GM08714 (cell line): Measurements from ENCODE around the gene TTLL7.

Source experiments
- H3K4me3 ChIP-seq: fragments of 200-500 bp; sonication (Bioruptor generic); 2 replicates; pipeline ENCODE4 v1.5.1; 2014; ENCODE audit warnings: mild to moderate bottlenecking, low read length, inconsistent platforms
- ZNF274 ChIP-seq: IDR thresholded peaks from 2 replicates; pipeline ENCODE4 v1.6.1; 2012; ENCODE audit warnings: mild to moderate bottlenecking, low read depth, low read length

TTLL7 gene, protein sequence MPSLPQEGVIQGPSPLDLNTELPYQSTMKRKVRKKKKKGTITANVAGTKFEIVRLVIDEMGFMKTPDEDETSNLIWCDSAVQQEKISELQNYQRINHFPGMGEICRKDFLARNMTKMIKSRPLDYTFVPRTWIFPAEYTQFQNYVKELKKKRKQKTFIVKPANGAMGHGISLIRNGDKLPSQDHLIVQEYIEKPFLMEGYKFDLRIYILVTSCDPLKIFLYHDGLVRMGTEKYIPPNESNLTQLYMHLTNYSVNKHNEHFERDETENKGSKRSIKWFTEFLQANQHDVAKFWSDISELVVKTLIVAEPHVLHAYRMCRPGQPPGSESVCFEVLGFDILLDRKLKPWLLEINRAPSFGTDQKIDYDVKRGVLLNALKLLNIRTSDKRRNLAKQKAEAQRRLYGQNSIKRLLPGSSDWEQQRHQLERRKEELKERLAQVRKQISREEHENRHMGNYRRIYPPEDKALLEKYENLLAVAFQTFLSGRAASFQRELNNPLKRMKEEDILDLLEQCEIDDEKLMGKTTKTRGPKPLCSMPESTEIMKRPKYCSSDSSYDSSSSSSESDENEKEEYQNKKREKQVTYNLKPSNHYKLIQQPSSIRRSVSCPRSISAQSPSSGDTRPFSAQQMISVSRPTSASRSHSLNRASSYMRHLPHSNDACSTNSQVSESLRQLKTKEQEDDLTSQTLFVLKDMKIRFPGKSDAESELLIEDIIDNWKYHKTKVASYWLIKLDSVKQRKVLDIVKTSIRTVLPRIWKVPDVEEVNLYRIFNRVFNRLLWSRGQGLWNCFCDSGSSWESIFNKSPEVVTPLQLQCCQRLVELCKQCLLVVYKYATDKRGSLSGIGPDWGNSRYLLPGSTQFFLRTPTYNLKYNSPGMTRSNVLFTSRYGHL

DNA sequence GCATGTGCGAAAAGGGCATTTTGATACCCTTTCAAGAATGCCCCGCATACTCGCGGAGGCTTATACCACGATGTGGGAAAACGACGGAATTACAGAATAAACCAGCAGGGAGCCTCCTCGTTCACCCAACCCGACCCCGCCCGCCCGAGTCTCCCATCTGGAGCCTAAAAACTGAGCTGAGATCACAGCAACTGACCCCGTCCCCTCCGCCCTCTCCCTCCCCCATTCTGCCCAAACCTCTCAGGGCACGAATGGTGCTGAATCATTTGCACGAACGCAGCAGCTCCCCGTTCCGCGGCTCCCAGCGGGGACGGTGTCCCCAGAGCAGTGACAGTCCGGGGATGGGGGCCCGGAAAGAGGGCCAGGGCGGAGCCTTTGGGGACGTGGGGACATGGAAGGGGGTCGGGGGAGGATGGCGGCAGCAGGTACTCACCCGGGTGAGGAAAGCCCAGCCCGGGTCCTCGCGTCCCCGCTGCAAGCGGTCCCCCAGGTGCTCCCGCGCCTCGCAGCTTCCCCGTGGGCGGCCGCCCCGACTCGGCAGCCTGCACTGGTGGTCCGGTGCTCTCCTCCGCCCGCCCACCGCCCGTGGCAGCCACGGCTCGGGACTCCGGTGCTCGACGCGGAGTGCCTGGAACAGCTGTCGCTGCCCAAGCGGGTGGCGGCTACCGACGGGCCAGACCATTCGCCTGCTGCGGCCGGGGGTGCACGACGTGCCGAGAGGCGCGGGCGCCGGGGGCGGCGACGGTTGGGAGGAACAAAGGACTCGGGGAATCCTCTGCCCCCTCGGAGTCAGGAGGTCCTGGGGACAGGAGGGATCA, at the start of gene TTLL7:
TSS of gene TTLL7 (minus strand) at position 635 of the 818 bp plus-strand sequence. CDS start 46,921 bp downstream, outside the sequence.
- peak within 1 kb of the TSS; percentile 59 for H3K4me3 ChIP-seq
- TF ChIP-seq ZNF274, result no peak

GRCh38 chr1:84042461-84042860, 43.5 kb upstream of the TTLL7 start:
- no peak overlapping the region for H3K4me3 ChIP-seq
- no peak for TF ChIP-seq ZNF274

DNA sequence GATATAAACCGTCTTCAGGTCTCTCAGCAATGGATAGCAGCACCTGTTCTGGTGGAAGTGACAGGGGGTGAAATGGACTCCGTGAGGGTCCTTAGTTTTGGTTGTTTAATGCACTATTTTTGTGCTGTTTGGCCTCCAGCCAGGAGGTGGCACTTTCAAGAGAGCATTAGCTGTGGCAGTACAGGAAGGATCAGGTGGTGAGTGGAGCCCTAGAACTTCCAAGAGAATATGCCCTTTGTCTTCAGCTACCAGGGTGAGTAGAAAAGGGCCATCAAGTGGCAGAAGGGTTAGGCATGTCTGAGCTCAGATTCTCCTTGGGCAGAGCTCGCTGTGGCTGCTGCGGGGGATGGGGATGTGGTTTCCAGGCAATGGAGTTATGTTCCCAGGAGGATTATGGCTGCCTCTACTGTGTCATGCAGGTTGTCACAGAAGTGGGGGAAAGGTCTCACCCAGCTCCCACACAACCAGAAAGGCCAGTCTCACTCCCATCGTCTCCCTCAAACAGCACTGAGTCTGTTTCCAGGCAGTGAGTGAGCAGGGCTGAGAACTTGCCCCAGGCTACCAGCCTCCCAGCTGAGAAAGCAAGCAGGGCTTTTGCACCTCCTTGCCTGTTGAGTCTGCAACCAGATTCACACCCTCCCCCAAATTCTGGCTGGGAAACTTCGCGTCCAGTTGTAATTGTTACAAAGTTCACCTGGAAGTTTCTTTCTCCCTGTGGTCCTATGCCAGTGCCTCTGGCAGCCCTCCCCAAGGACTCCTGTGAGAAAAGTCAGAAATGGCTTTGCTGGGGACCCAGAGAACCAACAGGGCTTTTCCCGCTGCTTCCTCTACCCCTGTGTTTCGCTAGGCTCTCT, 39.1 kb upstream of the TTLL7 start:
- TF ChIP-seq ZNF274, result no peak
- H3K4me3 ChIP-seq, result no peak overlapping the region

GRCh38 chr1:84031802-84032327, 32.9 kb upstream of the TTLL7 start:
- no peak overlapping the region for H3K4me3 ChIP-seq
- no peak for TF ChIP-seq ZNF274

DNA sequence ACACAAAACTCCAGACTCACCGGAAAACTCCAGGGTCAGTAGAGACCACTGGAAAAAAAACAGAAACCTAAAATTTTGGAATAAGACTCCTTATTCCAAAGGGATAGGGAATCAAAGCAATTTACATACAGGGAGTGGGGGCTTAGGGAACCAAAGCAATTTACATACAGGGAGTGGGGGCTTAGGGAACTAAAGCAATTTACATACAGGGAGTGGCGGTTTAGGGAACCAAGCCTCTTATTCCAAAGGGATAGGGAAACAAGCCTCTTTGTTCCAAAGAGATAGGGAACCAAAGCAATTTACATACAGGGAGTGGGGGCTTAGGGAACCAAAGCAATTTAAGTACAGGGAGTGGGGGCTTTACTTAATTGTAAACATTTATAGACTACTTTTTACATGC, 28.4 kb upstream of the TTLL7 start:
- no peak overlapping the region for H3K4me3 ChIP-seq

DNA sequence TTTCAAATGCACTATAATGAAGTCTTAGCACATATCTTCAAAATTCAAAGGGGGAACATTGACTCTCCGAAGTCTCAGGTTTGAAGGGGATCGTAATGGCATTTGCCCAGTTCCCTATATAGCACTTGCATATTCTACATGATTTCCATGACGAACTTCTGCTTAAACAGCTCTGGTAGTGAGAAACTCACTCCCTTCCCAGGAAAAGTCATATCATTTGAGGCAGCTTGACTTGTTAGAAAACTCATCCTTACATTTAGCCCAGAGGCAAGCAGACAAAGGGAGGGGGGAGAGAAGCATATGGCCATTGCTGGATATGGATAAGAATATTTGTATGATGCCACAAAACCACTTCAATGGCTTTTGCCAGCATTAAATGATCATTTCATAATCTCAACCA, 27.0 kb upstream of the TTLL7 start:
- H3K4me3 ChIP-seq, result no peak overlapping the region
- TF ChIP-seq ZNF274, result no peak

More for the DNA sequence above, 28.4 kb upstream of the TTLL7 start:
- TF ChIP-seq ZNF274, result no peak

DNA sequence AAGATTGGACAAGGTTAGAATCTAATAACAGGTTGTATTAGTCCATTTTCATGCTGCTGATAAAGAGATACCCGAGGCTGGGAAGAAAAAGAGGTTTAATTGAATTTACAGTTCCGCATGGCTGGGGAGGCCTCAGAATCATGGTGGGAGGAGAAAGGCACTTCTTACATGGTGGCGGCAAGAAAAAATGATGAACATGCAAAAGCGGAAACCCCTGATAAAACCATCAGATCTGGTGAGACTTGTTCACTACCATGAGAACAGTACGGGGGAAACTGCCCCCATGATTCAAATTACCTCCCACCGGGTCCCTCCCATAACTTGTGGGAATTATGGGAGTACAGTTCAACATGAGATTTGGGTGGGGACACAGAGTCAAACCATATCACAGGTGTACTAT, 22.9 kb upstream of the TTLL7 start:
- H3K4me3 ChIP-seq, result no peak overlapping the region

GRCh38 chr1:84020151-84020550, 21.2 kb upstream of the TTLL7 start:
- TF ChIP-seq ZNF274, result no peak
- H3K4me3 ChIP-seq, result no peak overlapping the region

More for the DNA sequence above, 22.9 kb upstream of the TTLL7 start:
- no peak for TF ChIP-seq ZNF274

- TF ChIP-seq ZNF274, result no peak
- H3K4me3 ChIP-seq, result no peak overlapping the region
Observed at GRCh38 chr1:84019217-84019616, 20.3 kb upstream of the TTLL7 start.

- no peak for TF ChIP-seq ZNF274
- no peak overlapping the region for H3K4me3 ChIP-seq
Observed at GRCh38 chr1:84013708-84014107, 14.8 kb upstream of the TTLL7 start.

DNA sequence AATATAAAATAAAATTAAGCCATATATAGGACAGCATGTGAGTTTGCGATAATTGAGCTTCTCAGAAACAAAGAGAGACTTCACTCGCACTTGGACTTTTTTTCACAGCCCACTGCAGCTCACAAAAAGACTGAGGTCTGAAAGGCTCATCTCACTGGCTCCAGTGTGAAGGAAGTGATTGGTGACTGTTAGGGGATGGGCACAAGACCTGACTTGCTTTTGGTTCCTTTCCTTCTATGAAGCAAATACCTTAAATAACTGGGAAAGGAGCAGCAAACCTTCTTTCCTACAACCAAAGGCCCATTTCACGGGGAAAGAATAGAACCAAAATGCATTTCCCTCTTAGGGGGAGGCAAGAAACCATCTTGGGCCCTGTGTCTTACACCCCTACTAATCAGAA, 13.1 kb upstream of the TTLL7 start:
- H3K4me3 ChIP-seq, result no peak overlapping the region
- TF ChIP-seq ZNF274, result no peak

- no peak for TF ChIP-seq ZNF274
- no peak overlapping the region for H3K4me3 ChIP-seq
Observed at GRCh38 chr1:84010136-84010535, 11.2 kb upstream of the TTLL7 start.

- TF ChIP-seq ZNF274, result no peak
Observed at GRCh38 chr1:84008631-84009030, 9.7 kb upstream of the TTLL7 start.

DNA sequence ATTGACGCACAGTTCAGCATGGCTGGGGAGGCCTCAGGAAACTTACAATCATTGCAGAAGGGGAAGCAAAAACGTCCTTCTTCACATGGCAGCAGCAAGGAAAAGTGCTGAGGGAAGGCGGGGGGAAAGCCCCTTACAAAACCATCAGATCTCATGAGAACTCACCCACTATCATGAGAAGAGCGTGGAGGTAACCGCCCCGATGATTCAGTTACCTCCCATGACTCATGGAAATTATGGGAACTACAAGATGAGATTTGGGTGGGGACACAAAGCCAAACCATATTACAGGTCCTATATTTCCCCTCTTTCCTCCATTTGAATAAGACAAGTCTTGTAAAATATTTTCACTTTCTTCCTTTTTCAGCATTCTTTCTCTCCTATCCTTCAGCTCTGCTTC, 7.7 kb upstream of the TTLL7 start:
- no peak for TF ChIP-seq ZNF274
- no peak overlapping the region for H3K4me3 ChIP-seq

More at GRCh38 chr1:84008631-84009030, 9.7 kb upstream of the TTLL7 start:
- no peak overlapping the region for H3K4me3 ChIP-seq
